HepG2 (cell line): ENCODE results near the gene MTFP1. TPM values are rescaled to one million over a fixed set of nuclear protein-coding genes. Genes with fewer than 3 reads are reported as not detected.

ENCODE experiments used
- ATAC-seq: fragments of 200-7000 bp; cut with Tn5 transposase; 3 replicates; pipeline ENCODE4 v1.9.1; 2020; ENCODE audit warnings: mild to moderate bottlenecking, moderate library complexity
- BruUV-seq: library from RNA; stranded (reverse); fragments of 400-500 nt; replicated peaks from 2 replicates; lab custom pipeline; 2021; lab: Mats Ljungman, UMichigan
- CTCF ChIA-PET: fragments of 300-600 bp; formaldehyde crosslinking; extraction: SDS; loops from one replicate; lab custom pipeline; 2021; ENCODE audit warnings: low total read pairs, inconsistent platforms, low intra/inter-chr PET ratio; lab: Yijun Ruan, JAX
- POLR2A ChIA-PET: fragments of 350-600 bp; sonication (Branson Sonifier 250); formaldehyde crosslinking; loops from one replicate; lab custom pipeline; 2020; ENCODE audit warnings: antibody characterized with exemption, inconsistent platforms; lab: Yijun Ruan, JAX
- DNase-seq: peaks from one replicate; pipeline ENCODE4 v3.0.0-alpha.2; 2015; ENCODE audit warnings: low spot score
- FAIRE-seq: peaks from 3 replicates; lab custom pipeline; 2011; peaks lifted over from hg19 to GRCh38; lab: Jason Lieb, UNC
- H2AFZ ChIP-seq: one replicate; pipeline ENCODE4 v1.6.1; 2011; ENCODE audit warnings: low read length, inconsistent platforms
- H3K27ac ChIP-seq: fragments of 300-600 bp; 3 replicates; pipeline ENCODE4 v1.8.0; 2011; ENCODE audit warnings: mixed run types, mild to moderate bottlenecking, mixed read lengths, low read length, inconsistent platforms; ENCODE audit not compliant: insufficient read depth; ENCODE audit errors: extremely low read length
- H3K27me3 ChIP-seq, 2 experiments: fragments of 200-600 bp in 1 of 2; 2 replicates in 1 of 2; 3 replicates in 1 of 2; pipeline versions ENCODE4 v1.6.0 to v1.8.0; 2011; ENCODE audit warnings: low read length in 2 of 2, mild to moderate bottlenecking in 2 of 2, moderate library complexity in 2 of 2, inconsistent platforms in 1 of 2; ENCODE audit not compliant: insufficient read depth in 2 of 2, control insufficient read depth in 1 of 2
- H3K36me3 ChIP-seq, 2 experiments: fragments of 200-600 bp in 1 of 2; replicated peaks in 1 of 2; 2 replicates in 1 of 2; 3 replicates in 1 of 2; pipeline versions ENCODE4 v1.5.1 to v1.8.0; 2011; ENCODE audit warnings: low read length in 2 of 2, inconsistent platforms in 1 of 2; ENCODE audit not compliant: insufficient read depth in 2 of 2, control insufficient read depth in 1 of 2
- H3K4me1 ChIP-seq: 2 replicates; pipeline ENCODE4 v1.5.1; 2012; ENCODE audit warnings: low read length, inconsistent platforms; ENCODE audit not compliant: insufficient read depth
- H3K4me2 ChIP-seq: 2 replicates; pipeline ENCODE4 v1.6.0; 2011; ENCODE audit warnings: low read depth, low read length, inconsistent platforms
- H3K4me3 ChIP-seq, 3 experiments: fragments of 200-600 bp in 1 of 3; sonication (generic), shearing (Covaris generic) in 1 of 3; replicated peaks in 1 of 3; 2 replicates each; pipeline ENCODE4 v1.5.1; 2011 to 2016; ENCODE audit warnings: low read length in 3 of 3, inconsistent platforms in 2 of 3, low read depth in 2 of 3, mild to moderate bottlenecking in 2 of 3, control low read depth in 1 of 3, mixed read lengths in 1 of 3; ENCODE audit not compliant: insufficient read depth in 1 of 3
- H3K79me2 ChIP-seq: one replicate; pipeline ENCODE4 v1.6.1; 2011; ENCODE audit warnings: low read length, inconsistent platforms; ENCODE audit not compliant: insufficient read depth
- H3K9ac ChIP-seq: 2 replicates; pipeline ENCODE4 v1.6.0; 2011; ENCODE audit warnings: mild to moderate bottlenecking, low read depth, low read length, inconsistent platforms; ENCODE audit not compliant: insufficient read depth
- H3K9me3 ChIP-seq: 2 replicates; pipeline ENCODE4 v1.5.1; 2012; ENCODE audit warnings: mild to moderate bottlenecking, low read length
- H4K20me1 ChIP-seq: 2 replicates; pipeline ENCODE4 v1.6.0; 2011; ENCODE audit warnings: inconsistent platforms, mild to moderate bottlenecking, low read length, moderate library complexity; ENCODE audit not compliant: insufficient read depth
- FOSL1 ChIP-seq: sonication (generic); formaldehyde crosslinking; IDR thresholded peaks from 2 replicates; pipeline ENCODE4 v1.9.0; 2021; ENCODE audit warnings: missing genetic modification reagents, borderline replicate concordance
- LCORL ChIP-seq, 2 experiments: fragments of 450-650 bp in 1 of 2; sonication (generic) in 1 of 2; formaldehyde crosslinking in 1 of 2; IDR thresholded peaks; 2 replicates each; pipeline versions ENCODE4 v1.5.0 to v1.6.1; 2017 to 2020; ENCODE audit warnings: antibody characterized with exemption in 1 of 2, missing genetic modification reagents in 1 of 2
- MYNN ChIP-seq: sonication (generic); formaldehyde crosslinking; IDR thresholded peaks from 2 replicates; pipeline ENCODE4 v1.4.0; 2020; ENCODE audit warnings: mild to moderate bottlenecking, low read depth, missing genetic modification reagents
- SNAPC5 ChIP-seq: sonication (generic); formaldehyde crosslinking; IDR thresholded peaks from 2 replicates; pipeline ENCODE4 v1.8.1; 2023; ENCODE audit warnings: mild to moderate bottlenecking, missing genetic modification reagents, borderline replicate concordance
- TCF7L2 ChIP-seq: IDR thresholded peaks from 2 replicates; pipeline ENCODE4 v1.6.1; 2011; ENCODE audit warnings: mild to moderate bottlenecking, low read depth, low read length, moderate library complexity
- WIZ ChIP-seq: sonication (generic); formaldehyde crosslinking; IDR thresholded peaks from 2 replicates; pipeline ENCODE4 v1.5.1; 2020; ENCODE audit warnings: mild to moderate bottlenecking, missing genetic modification reagents
- ZBTB43 ChIP-seq: sonication (generic); formaldehyde crosslinking; conservative IDR thresholded peaks from 2 replicates; pipeline ENCODE4 v1.4.0; 2020; ENCODE audit warnings: missing genetic modification reagents
- ZNF234 ChIP-seq: sonication (generic); formaldehyde crosslinking; conservative IDR thresholded peaks from 2 replicates; pipeline ENCODE4 v1.5.1; 2020; ENCODE audit warnings: mild to moderate bottlenecking, missing genetic modification reagents
- ZNF282 ChIP-seq: fragments of 450-650 bp; IDR thresholded peaks from 2 replicates; pipeline ENCODE4 v1.6.1; 2018; ENCODE audit not compliant: partially characterized antibody
- WGBS: methylation state at CpG from one replicate; pipeline ENCODE4 v1.1.6; 2017; ENCODE audit warnings: low lambda C conversion rate; 5-methylcytosine and 5-hydroxymethylcytosine counted together
- in situ Hi-C: cut with HindIII; loops from 2 replicates; pipeline ENCODE4 v1.10.0; 2017; ENCODE audit warnings: low pct_unique_long_range_greater_than_20kb; ENCODE audit not compliant: extremely low pct_ligation_motif_present
- intact Hi-C: fragments of 100-400 bp; cut with micrococcal nuclease; formaldehyde crosslinking; loops from one replicate; pipeline ENCODE4 v1.10.0; 2022; ENCODE audit not compliant: unreplicated experiment
- polyA plus RNA-seq, 8 experiments: library from polyadenylated mRNA; depleted of rRNA in 3 of 8; stranded (reverse) in 7 of 8; unstranded in 1 of 8; fragments of >200 nt; fragmentation: Illumina TruSeq in 4 of 8; extraction: Trizol in 4 of 8; gene quantifications; 2 replicates each; pipeline versions ENCODE4 v1.2.1 to v1.2.3, GENCODE V29; 2011 to 2016; ENCODE audit warnings: low read depth in 4 of 8, missing spikeins in 1 of 8, mixed read lengths in 1 of 8; ENCODE audit not compliant: insufficient read depth in 1 of 8
- total RNA-seq, 5 experiments: library from RNA; depleted of rRNA; stranded (reverse); fragments of >200 nt; fragmentation: Illumina TruSeq; extraction: Trizol; gene quantifications; 2 replicates each; pipeline ENCODE4 v1.2.3, GENCODE V29; 2016; ENCODE audit warnings: low read depth in 1 of 5
- TF ChIP-seq, protein P1 (sequence below): sonication (generic); formaldehyde crosslinking; IDR thresholded peaks from 2 replicates; pipeline ENCODE4 v1.8.1; 2023; ENCODE audit warnings: mild to moderate bottlenecking, missing genetic modification reagents

MTFP1 gene
- total and polyA plus RNA-seq, 2 of the 13 experiments (the other 11 are each of a cell fraction or from before 2014, with no cell fraction given): 29.5 to 45.6 TPM

DNA sequence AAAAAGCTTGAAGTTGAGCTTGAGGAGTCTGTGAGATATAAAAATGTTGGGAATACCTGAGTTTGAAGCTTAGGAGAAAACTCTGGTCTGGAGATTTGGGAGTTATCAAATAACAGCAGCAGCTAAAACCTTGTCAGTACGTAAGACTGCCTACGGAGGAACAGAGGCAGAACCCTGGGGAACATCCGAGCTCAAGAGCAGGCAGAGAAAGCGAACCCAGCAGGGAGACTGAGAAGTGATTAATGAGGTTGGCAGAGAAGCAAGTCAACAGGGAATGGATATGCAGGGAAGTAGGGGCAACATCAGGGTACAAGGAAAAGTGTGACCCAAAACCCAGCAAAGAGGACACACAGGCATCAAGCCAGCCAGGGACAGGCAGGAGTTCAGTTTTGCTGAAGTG is 12.6 kb upstream of the MTFP1 start:
- POLR2A ChIA-PET: interaction anchor here (2.3 to 8.5 kb wide), 2 partner anchors 10 to 13 kb away, joined by 5 to 42 read pairs; partner anchors contain the start of gene MTFP1
- Histone ChIP-seq H3K4me3 (no peak overlapping the region), H3K27me3 (no peaks in the 10 kb centered on the region), H3K27ac (no peak overlapping the region), H4K20me1 (no peaks in the 10 kb centered on the region), H3K79me2 (no peaks in the 10 kb centered on the region), H3K9me3 (no peaks in the 10 kb centered on the region)
- WGBS: 99% methylated on average over 4 of the region's 4 CpGs
- ATAC-seq (no peak), FAIRE-seq (no peak)
- TF ChIP-seq ZBTB43 (CRISPR knock-in tag): no peak
- no peak for TF ChIP-seq MYNN (CRISPR knock-in tag)
- TF ChIP-seq FOSL1 (CRISPR knock-in tag): no peak
- no peak for TF ChIP-seq WIZ (CRISPR knock-in tag)
- TF ChIP-seq, protein P1, sequence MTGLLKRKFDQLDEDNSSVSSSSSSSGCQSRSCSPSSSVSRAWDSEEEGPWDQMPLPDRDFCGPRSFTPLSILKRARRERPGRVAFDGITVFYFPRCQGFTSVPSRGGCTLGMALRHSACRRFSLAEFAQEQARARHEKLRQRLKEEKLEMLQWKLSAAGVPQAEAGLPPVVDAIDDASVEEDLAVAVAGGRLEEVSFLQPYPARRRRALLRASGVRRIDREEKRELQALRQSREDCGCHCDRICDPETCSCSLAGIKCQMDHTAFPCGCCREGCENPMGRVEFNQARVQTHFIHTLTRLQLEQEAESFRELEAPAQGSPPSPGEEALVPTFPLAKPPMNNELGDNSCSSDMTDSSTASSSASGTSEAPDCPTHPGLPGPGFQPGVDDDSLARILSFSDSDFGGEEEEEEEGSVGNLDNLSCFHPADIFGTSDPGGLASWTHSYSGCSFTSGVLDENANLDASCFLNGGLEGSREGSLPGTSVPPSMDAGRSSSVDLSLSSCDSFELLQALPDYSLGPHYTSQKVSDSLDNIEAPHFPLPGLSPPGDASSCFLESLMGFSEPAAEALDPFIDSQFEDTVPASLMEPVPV (CRISPR knock-in tag): no peak
- no peak for TF ChIP-seq ZNF234
- TF ChIP-seq LCORL (IDR thresholded peaks at IDR 0.05): no peak
- no peak for TF ChIP-seq LCORL (CRISPR knock-in tag; IDR thresholded peaks at IDR 0.05)
- no peak for TF ChIP-seq SNAPC5
- no peak for TF ChIP-seq ZNF282
- TF ChIP-seq TCF7L2: no peak
- TF ChIP-seq, all 625 proteins: peak for 0
- Histone ChIP-seq H3K4me2 (no peak overlapping the region), H3K36me3 (peaks cover 10 to 49% of the 10 kb centered on the region in 2 experiments), H2AFZ (no peak overlapping the region), H3K9ac (no peak overlapping the region), H3K4me1 (peaks cover 35% of the 10 kb centered on the region)
- CTCF ChIA-PET: no interaction called here
- DNase-seq: no peak
- no TSS peak for BruUV-seq
- intact Hi-C loops (no loop called here), in situ Hi-C loops (no loop called here)
